ENCODE results near the gene C9orf152.
"Not testable (repeated sequence)": the region's sequence is repeated elsewhere in the genome, so short reads cannot be mapped to it uniquely, and the experiment has no call there.

C9orf152 gene

DNA sequence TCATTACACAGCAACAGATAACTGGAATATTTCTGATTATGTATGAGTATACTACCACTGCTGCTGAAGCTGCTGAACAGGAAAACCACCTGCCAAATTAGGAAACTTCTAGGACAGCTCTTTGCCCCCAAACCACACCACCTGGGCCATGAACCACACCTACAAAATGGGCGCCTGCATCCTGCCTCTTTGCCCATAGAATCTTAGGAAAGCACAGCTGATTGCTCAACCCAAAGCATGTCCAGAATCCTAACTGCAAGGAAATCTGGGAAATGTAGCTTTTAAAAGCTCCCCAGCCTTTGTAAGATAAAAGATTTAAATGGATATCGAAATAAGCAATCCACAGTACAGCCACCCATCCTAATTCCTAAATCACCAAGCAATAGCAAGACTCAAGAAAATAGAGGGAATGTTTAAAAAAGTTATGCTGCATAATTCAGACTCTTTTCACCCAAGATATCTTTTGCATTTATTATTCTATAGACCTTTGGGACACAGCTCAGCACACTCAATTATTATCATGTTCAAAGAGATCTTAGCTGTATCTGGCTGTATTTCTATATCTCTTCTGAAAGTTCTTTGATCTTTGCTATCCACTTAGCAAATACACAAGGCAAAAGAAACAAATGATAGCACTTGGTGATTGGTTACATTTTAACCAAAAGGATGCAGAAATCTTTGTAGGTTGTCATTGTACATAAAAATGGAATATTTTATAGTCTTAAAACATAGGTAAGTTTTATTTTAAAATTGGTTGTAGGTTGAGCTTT, 6.8 kb upstream of the C9orf152 start:
- DNase-seq (ENCODE audit: low read depth) = no peak

- DNase-seq (ENCODE audit: low read depth) = no peak
These were observed 6.1 kb upstream of the C9orf152 start for GRCh38 chr9:110214090-110214489.

GRCh38 chr9:110213413-110214044, 5.6 kb upstream of the C9orf152 start:
- no peak for DNase-seq (ENCODE audit: low read depth)

DNA sequence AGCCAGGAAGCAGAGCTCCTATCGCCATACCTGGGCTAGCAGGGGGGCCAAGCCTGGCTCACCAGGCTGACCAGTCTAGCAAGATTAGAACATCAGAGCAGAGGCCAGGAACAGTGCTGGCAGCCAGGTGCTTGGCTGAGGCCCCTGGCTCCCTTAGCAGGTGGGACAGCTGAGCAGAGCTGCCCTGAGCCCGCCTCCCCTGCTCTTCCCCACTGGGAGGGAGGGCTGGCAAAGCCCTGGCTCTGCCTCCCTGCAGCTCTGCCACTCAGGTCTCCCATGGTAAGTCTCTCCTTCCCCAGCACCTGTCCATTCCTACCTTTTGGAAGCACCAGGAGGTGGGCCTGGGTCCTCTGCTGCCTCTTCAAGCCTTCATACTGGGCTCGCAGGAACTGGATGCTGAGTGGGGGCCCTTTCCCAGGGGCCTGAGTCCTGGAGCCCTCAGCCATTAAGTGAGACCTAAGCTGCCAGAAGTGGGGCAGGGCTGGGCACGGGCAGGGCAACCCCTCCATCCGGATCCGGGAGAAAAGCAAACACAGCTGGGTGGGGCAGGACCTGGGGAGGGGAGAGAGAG, 803 bp downstream of the C9orf152 start:
- no peak for DNase-seq (ENCODE audit: low read depth)

DNA sequence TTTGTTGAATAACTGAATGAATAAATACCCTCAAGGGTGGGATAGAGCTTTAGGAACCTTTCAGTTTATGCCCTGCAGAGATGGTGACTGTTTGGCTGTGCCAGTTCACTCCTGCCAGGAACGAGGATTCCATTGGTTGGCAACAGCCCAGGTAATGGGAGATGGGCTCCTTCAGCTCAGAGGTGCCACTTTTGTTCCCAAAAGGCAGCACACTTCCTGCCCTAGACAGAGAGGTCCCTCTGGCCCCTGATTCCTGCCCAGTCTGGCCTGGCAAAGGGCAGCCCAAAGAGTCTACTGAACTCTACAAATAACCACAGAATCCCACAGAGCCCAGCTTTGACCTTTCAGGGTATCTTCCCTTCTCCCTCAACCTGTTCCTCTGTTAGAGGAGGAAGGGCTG, 1.6 kb downstream of the C9orf152 start:
- no peak for DNase-seq (ENCODE audit: low read depth)

DNA sequence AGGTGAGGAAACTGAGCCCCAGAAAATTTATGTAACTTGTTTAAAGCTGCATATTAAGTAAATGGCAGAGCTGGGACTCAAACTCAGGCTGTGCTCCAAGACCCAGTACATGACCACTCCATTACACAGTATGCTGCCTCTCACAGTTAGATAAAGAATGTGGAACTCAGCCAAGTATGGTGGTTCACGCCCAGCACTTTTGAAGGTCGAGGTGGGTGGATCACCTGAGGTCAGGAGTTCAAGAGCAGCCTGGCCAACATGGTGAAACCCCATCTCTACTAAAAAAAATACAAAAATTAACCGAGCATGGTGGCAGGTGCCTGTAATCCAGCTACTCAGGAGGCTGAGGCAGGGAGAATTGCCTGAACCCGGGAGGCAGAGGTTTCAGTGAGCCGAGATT, 2.3 kb downstream of the C9orf152 start:
- not testable (repeated sequence) for DNase-seq (ENCODE audit: low read depth)

DNA sequence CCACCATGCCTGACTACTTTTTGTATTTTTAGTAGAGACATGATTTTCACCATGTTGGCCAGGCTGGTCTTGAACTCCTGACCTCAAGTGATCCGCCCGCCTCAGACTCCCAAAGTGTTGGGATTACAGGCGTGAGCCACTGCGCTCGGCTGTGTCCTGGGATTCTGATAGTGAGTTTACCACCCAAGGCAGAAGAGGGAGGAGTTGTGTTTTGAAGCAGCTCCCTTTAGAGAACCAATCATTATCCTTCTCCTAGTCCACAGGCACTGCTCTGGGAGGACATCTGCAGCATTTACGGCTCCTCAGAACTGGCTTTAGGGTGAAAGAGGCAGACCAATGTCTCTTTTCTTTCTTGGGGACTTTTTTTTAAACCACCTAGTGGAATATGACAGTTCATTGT, 5.7 kb downstream of the C9orf152 start:
- no peak for DNase-seq (ENCODE audit: low read depth)

DNA sequence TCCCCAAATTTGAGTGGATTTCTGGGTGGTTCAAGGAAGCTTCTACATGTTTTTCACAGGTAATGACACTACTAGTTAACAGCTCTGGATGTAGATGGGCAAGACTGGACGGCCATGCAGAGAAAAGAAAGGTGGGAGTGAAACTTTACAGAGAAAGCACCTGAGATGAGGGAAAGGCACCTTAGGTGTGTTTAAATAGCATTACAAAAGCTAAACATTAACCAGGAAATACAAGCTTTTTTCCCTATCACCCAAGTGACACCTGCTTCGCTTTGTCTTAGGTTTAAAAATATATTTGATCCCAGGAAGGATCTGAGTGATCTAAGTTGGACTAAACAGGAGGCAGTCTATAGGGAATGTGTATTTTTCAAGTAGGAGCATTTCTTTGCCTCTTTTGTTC, 8.3 kb downstream of the C9orf152 start:
- no peak for DNase-seq (ENCODE audit: low read depth)

GRCh38 chr9:110198357-110198756, 9.6 kb downstream of the C9orf152 start:
- DNase-seq (ENCODE audit: low read depth) = no peak

- DNase-seq (ENCODE audit: low read depth) = no peak
These were observed 10.4 kb downstream of the C9orf152 start for GRCh38 chr9:110197330-110198187.

- not testable (repeated sequence) for DNase-seq (ENCODE audit: low read depth)
These were observed 11.9 kb downstream of the C9orf152 start for GRCh38 chr9:110196084-110196499.

DNA sequence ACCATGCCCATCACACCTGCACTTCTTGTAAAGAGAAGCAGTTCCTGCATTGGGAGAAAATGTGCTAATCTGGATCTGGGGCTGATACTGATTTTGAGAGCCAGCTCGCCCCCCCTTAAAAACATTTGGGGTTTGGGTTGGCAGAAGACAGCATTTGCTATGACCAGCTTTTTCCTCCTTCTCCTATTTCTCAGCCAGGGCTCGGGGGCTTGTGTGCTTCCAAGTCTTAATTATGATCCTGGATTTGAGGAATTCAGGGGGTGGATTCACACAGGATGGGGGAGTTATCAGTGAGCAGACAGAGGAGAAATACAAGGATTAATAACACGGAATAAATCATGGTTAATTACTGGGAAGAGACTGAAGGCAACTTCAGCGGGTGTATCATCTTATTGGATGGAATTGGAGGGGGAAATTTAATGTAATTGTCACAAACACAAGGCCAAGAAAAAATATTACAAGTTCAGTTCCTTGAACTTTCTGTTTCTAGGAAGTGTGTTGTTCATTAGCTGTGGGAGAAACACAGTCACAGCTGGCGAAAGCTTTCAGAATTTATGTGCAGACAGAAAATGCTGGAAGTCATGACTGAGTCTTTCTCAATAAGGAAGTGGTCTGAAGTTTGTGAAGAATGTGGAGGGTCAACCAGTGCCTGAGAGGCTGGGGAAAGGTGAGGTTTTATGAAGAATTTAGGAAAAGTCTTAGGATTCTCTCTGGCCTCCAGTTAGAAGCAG, 15.3 kb downstream of the C9orf152 start:
- no peak for DNase-seq (ENCODE audit: low read depth)

GRCh38 chr9:110191615-110192014, 16.3 kb downstream of the C9orf152 start:
- no peak for DNase-seq (ENCODE audit: low read depth)

DNA sequence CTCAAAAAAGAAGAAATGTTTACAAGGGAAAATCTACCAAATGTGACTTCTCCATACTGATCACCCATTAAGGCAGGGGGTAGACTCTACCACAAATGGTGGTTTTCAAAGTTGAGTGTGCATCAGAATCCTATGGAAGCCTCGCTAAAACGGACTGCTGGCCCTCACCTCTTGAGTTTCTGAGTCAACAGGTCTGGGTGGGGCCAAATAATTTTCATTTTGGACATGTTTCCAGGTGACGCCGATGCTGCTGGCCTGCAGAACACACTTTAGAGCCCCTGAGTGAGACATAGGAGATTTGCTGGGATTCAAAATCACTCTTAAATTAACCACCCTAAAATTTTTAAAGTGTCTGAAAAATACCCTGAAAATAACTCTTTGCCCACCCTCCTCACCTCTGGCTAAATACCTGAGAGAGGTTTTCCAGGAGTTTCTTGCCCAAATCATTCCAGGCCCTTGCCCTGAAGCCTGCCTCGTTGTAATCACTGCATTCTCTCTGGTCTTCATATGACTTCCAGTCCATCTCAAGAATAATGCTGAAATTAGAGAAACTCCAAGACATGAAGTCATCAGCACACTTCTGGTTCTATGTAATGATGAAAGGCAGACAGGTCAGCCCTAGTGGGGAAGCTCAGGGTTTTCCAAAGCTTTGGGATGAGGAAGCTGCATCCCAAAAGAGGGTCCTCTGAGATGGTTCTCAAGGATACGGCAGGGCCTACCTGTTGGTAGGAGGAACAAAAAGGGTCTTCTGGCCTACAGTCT, 18.2 kb downstream of the C9orf152 start:
- no peak for DNase-seq (ENCODE audit: low read depth)

GRCh38 chr9:110188991-110189390, 19.0 kb downstream of the C9orf152 start:
- DNase-seq (ENCODE audit: low read depth) = no peak

GRCh38 chr9:110188101-110188500, 19.9 kb downstream of the C9orf152 start:
- no peak for DNase-seq (ENCODE audit: low read depth)

DNA sequence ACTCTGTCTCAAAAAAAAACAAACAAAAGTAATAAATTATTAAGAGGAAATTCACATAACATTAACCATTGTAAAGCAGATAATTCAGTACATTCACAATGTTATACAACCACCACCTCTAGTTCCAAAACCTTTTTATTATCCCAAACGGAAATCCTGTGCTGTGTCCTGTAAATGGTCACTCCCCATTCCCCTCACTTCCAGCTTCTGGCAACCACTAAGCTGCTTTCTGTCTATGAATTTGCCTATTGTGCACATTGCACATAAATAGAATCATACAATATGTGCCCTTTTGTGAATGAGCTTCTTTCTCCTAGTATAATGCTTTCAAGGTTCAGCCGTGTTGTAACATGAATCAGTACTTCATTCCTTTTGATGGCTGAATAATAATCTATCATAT, 20.8 kb downstream of the C9orf152 start:
- DNase-seq (ENCODE audit: low read depth) = no peak

- DNase-seq (ENCODE audit: low read depth) = no peak
These were observed 21.7 kb downstream of the C9orf152 start for GRCh38 chr9:110186254-110186653.

DNA sequence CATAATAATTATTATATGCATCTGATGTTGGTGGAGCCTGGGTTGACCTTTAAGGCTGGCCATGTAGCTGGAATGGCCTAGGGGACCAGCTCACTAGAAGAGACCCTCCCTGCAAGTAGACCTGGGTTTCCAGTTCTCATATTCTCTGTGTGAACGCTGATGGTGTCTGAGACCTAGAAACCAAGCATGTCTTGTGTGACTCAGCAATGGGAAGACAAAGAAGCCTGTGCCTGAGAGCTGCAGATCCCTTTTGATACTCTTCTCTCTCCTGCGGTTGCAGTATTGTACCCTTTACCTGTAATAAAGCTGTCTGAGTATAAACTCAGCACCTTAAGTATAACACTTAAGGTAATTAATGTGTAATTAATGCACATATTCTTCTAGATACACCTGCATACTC, 22.2 kb downstream of the C9orf152 start:
- DNase-seq (ENCODE audit: low read depth) = no peak

DNA sequence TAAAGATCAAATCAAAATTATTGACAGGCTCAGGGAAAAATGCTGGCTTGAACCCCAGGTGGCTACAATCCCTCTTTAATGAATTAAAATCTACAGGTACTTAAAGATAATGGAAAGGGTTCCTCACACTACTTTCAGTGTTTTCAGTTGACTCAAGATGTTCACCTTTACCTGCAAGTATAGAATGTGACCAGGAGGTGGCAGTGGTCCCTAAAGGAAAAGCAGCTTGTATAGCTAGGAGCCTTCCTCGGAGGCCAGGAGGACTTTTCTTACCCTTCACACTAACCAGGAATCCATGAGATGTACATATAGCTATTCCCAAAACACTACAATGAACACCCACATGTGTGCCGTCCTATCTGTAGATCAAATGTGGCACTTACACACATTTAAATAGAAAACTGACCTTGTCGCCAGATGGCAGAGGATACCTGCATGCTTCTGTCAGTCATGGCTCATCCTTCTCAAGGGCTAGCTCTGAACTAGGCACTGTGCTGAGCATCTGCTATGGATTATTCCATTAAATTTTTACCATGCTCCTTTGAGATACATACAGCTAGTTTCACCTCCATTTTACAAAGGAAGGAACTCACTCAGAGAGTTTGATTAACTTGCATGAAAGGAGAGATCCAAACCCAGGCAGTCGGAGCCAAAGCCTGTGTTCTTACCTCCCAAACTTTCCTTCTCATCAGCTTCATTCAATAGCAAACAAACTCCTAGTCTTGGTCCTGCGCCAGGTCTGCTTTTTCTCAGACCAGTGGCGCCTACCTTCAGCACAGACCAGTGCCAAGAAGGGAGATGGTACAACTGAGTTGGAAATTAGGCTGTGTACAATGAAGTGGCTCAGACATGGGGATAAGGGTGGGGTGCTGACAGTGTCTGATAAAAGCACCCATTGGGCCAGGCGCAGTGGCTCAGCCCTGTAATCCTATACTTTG, 24.5 kb downstream of the C9orf152 start:
- peak; percentile 6 for DNase-seq (ENCODE audit: low read depth)
